GM12878 (cell line): ENCODE measurements around the gene RNF43. TPM values are rescaled to one million over a fixed set of nuclear protein-coding genes. Genes with fewer than 3 reads are reported as not detected.

Source experiments
- ATAC-seq: fragments of 200-7000 bp; cut with Tn5 transposase; 3 replicates; pipeline ENCODE4 v1.9.1; 2020; ENCODE audit warnings: mild to moderate bottlenecking, moderate library complexity
- BruUV-seq: library from RNA; stranded (reverse); fragments of 400-500 nt; replicated peaks from 2 replicates; lab custom pipeline; 2021; lab: Mats Ljungman, UMichigan
- CTCF ChIA-PET: fragments of 300-600 bp; sonication (Branson Sonifier 250); formaldehyde crosslinking; extraction: SDS; loops from one replicate; lab custom pipeline; 2021; ENCODE audit warnings: inconsistent platforms; lab: Yijun Ruan, JAX
- POLR2A ChIA-PET: fragments of 350-600 bp; formaldehyde crosslinking; extraction: SDS; loops from one replicate; lab custom pipeline; 2021; ENCODE audit warnings: inconsistent platforms; lab: Charles Lee
- RAD21 ChIA-PET: fragments of 300-600 bp; sonication (Branson Sonifier 250); formaldehyde crosslinking; loops from one replicate; lab custom pipeline; 2023; ENCODE audit warnings: antibody characterized with exemption; ENCODE audit not compliant: unreplicated experiment; lab: Charles Lee
- SMC1A ChIA-PET: fragments of 300-600 bp; sonication (Branson Sonifier 250); formaldehyde crosslinking; loops from one replicate; lab custom pipeline; 2023; ENCODE audit not compliant: unreplicated experiment, uncharacterized antibody; lab: Charles Lee
- DNase-seq: peaks from one replicate; pipeline ENCODE4 v3.0.0-alpha.2; 2011; ENCODE audit warnings: low read depth, low spot score
- FAIRE-seq: peaks from 3 replicates; lab custom pipeline; 2011; peaks lifted over from hg19 to GRCh38; lab: Jason Lieb, UNC
- H2AFZ ChIP-seq: 2 replicates; pipeline ENCODE4 v1.6.0; 2011; ENCODE audit warnings: low read depth, low read length, control low read depth; ENCODE audit not compliant: control insufficient read depth
- H3K27ac ChIP-seq: 2 replicates; pipeline ENCODE4 v1.5.1; 2011; ENCODE audit warnings: control low read depth; ENCODE audit not compliant: control insufficient read depth, insufficient read depth
- H3K27me3 ChIP-seq, 2 experiments: replicated peaks in 1 of 2; 2 replicates each; pipeline versions ENCODE4 v1.6.0 to v1.6.1; 2011; ENCODE audit warnings: low read length in 1 of 2; ENCODE audit not compliant: control insufficient read depth in 2 of 2, insufficient read depth in 2 of 2
- H3K36me3 ChIP-seq, 2 experiments: 2 replicates each; pipeline ENCODE4 v1.5.1; 2011; ENCODE audit warnings: low read length in 1 of 2; ENCODE audit not compliant: control insufficient read depth in 2 of 2, insufficient read depth in 2 of 2
- H3K4me1 ChIP-seq: 2 replicates; pipeline ENCODE4 v1.6.1; 2011; ENCODE audit warnings: mild to moderate bottlenecking, low read length, moderate library complexity, mixed read lengths; ENCODE audit not compliant: control insufficient read depth, insufficient read depth
- H3K4me2 ChIP-seq: 2 replicates; pipeline ENCODE4 v1.6.0; 2011; ENCODE audit warnings: control low read depth; ENCODE audit not compliant: control insufficient read depth, insufficient read depth
- H3K4me3 ChIP-seq: fragments of 200-600 bp; sonication (generic); 2 replicates; pipeline ENCODE4 v1.5.1; 2016
- H3K79me2 ChIP-seq: 2 replicates; pipeline ENCODE4 v1.6.0; 2011; ENCODE audit warnings: low read length; ENCODE audit not compliant: control insufficient read depth, insufficient read depth
- H3K9ac ChIP-seq: 2 replicates; pipeline ENCODE4 v1.8.0; 2011; ENCODE audit warnings: low read length, control low read depth, mixed read lengths; ENCODE audit not compliant: control insufficient read depth, insufficient read depth
- H3K9me3 ChIP-seq: replicated peaks from 3 replicates; pipeline ENCODE4 v1.5.1; 2011; ENCODE audit warnings: mild to moderate bottlenecking, low read length; ENCODE audit not compliant: control insufficient read depth, insufficient read depth
- H4K20me1 ChIP-seq: 2 replicates; pipeline ENCODE4 v1.6.0; 2011; ENCODE audit not compliant: control insufficient read depth, insufficient read depth
- IKZF2 ChIP-seq, 2 experiments: fragments of 450-650 bp; IDR thresholded peaks; 2 replicates each; pipeline ENCODE4 v1.6.1; 2017; ENCODE audit warnings: mild to moderate bottlenecking in 2 of 2, moderate library complexity in 2 of 2
- MXI1 ChIP-seq: fragments of 150-350 bp; IDR thresholded peaks from 2 replicates; pipeline ENCODE4 v1.6.1; 2011; ENCODE audit warnings: low read depth, mild to moderate bottlenecking, inconsistent platforms, low read length, improper control_type of control experiment
- POU2F2 ChIP-seq: IDR thresholded peaks from 3 replicates; pipeline ENCODE4 v1.6.1; 2011; ENCODE audit warnings: low read depth, mild to moderate bottlenecking, low read length, borderline replicate concordance
- TBL1XR1 ChIP-seq: IDR thresholded peaks from 2 replicates; pipeline ENCODE4 v1.6.1; 2012; ENCODE audit warnings: low read depth, low read length, improper control_type of control experiment
- WGBS: methylation state at CpG from one replicate; pipeline ENCODE4 v1.1.6; 2016; ENCODE audit warnings: low lambda C conversion rate; ENCODE audit not compliant: insufficient replicate concordance, insufficient coverage; ENCODE audit errors: missing lambda C conversion rate; 5-methylcytosine and 5-hydroxymethylcytosine counted together
- in situ Hi-C: fragments of 300-500 bp; cut with MboI; formaldehyde crosslinking; loops from 9 replicates; pipeline ENCODE4 v1.14.3; 2018; ENCODE audit warnings: mixed read lengths
- intact Hi-C: fragments of 100-400 bp; cut with micrococcal nuclease; formaldehyde crosslinking; loops from one replicate; pipeline ENCODE4 v1.14.2; 2022; ENCODE audit not compliant: unreplicated experiment
- polyA plus RNA-seq, 11 experiments: library from polyadenylated mRNA; depleted of rRNA in 4 of 11; unstranded in 6 of 11; stranded (reverse) in 5 of 11; fragments of >200 nt; fragmentation: Nextera tagmentation in 4 of 11; fragmentation: Illumina TruSeq in 1 of 11; extraction: Ambion mirVana in 4 of 11; extraction: Trizol in 1 of 11; gene quantifications; 1 replicate in 1 of 11; 2 replicates in 10 of 11; pipeline versions ENCODE4 v1.2.1 to v1.2.3, GENCODE V29; 2011 to 2016; ENCODE audit warnings: inconsistent platforms in 2 of 11, missing spikeins in 2 of 11, low read depth in 1 of 11
- total RNA-seq, 4 experiments: library from RNA; depleted of rRNA in 3 of 4; stranded (reverse); fragments of >200 nt in 3 of 4; fragmentation: Illumina TruSeq in 1 of 4; extraction: Trizol in 1 of 4; gene quantifications; 2 replicates each; pipeline versions ENCODE4 v1.2.1 to v1.2.3, GENCODE V29; 2013 to 2021
- TF ChIP-seq, protein P1 (sequence below): fragments of 450-650 bp; IDR thresholded peaks from 2 replicates; pipeline ENCODE4 v1.6.1; 2016; ENCODE audit warnings: mild to moderate bottlenecking
- TF ChIP-seq, protein P2 (sequence below): fragments of 450-650 bp; IDR thresholded peaks from 2 replicates; pipeline ENCODE4 v1.6.1; 2016; ENCODE audit warnings: mild to moderate bottlenecking, moderate library complexity, borderline replicate concordance

Gene RNF43
- total and polyA plus RNA-seq, 10 of the 15 experiments (the other 5 are each of a cell fraction or from before 2014, with no cell fraction given): 1.2 to 16.7 (median 5.5) TPM

DNA sequence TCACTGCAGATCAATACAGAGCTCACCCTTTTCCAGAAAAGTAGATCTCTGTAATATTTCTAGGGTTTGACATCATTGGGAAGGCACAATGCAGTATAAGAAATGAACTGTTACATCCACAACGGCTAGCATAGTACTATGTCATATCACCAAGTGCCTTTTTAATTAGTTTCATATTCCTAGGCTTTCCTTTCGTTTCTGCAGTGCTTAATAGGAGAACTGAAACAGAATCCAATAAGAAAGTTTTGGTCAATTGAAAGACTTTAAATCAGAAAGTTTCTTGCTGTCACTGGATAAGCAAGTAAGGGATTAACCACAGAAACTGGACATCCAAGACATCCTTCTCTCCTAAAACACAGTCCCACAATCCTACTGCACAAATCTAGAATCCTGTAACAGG is 3.5 kb upstream of the RNF43 start:
- FAIRE-seq (no peak), DNase-seq (no peak), ATAC-seq (no peak)
- TF ChIP-seq IKZF2 (IDR thresholded peaks at IDR 0.05) (peak; percentile 52 to 56; a peak in 2 of 4 replicates), MXI1 (no peak)
- H3K9me3 ChIP-seq: no peaks in the 10 kb centered on the region
- H3K4me1 ChIP-seq: peaks cover 5% of the 10 kb centered on the region; the same call in 1 of the 2 replicates
- POLR2A ChIA-PET: interaction anchor here (1.2 to 8.5 kb wide), 2 partner anchors 82 to 145 kb away, joined by 3 to 373 read pairs; no protein-coding TSS in a partner anchor
- intact Hi-C loops: no loop called here
- RAD21 ChIA-PET: interaction anchor here (1.1 to 2.6 kb wide), 4 partner anchors 69 to 117 kb away, joined by 3 to 12 read pairs (median 8); partner anchors contain the start of gene SUPT4H1
- CTCF ChIA-PET: interaction anchor here (2.4 to 3.5 kb wide), 2 partner anchors 76 to 103 kb away, joined by 9 to 32 read pairs; no protein-coding TSS in a partner anchor
- no peak overlapping the region for H3K4me3 ChIP-seq
- WGBS: 24% methylated on average over 2 of the region's 2 CpGs
- no peak overlapping the region for H2AFZ ChIP-seq
- in situ Hi-C loops: no loop called here
- H3K27ac ChIP-seq: no peak overlapping the region
- SMC1A ChIA-PET: interaction anchor here (1.6 to 2.9 kb wide), 5 partner anchors 10 to 104 kb away, joined by 4 to 17 read pairs (median 8); partner anchors contain the start of gene SUPT4H1
- no peaks in the 10 kb centered on the region for H3K36me3 ChIP-seq
- H3K27me3 ChIP-seq: no peaks in the 10 kb centered on the region
- H3K79me2 ChIP-seq: peaks cover 15% of the 10 kb centered on the region
- H3K4me2 ChIP-seq: no peak overlapping the region
- H4K20me1 ChIP-seq: no peaks in the 10 kb centered on the region
- no peak overlapping the region for H3K9ac ChIP-seq
- no TSS peak for BruUV-seq

GRCh38 chr17:58416937-58417299 is 416 bp downstream of the RNF43 start:
- Histone ChIP-seq H3K27me3 (no peaks in the 10 kb centered on the region), H2AFZ (peak overlapping the region; percentile 75), H3K4me2 (peak overlapping the region; percentile 40; the same call in 1 of the 2 replicates), H3K36me3 (no peaks in the 10 kb centered on the region), H3K27ac (peak overlapping the region; percentile 70), H3K4me1 (peaks cover 5% of the 10 kb centered on the region; the same call in 1 of the 2 replicates), H3K4me3 (peak overlapping the region; percentile 53), H4K20me1 (no peaks in the 10 kb centered on the region), H3K9ac (peak overlapping the region; percentile 45), H3K9me3 (no peaks in the 10 kb centered on the region), H3K79me2 (peaks cover 50% of the 10 kb centered on the region)
- ChIA-PET RAD21 (interaction anchor here (0.8 to 6.6 kb wide), 20 partner anchors 9 to 217 kb away, joined by 3 to 323 read pairs (median 5); partner anchors contain the start of gene SUPT4H1), CTCF (interaction anchor here (0.6 to 6.1 kb wide), 35 partner anchors 10 to 217 kb away, joined by 3 to 102 read pairs (median 7); partner anchors contain the start of genes SUPT4H1 and TSPOAP1), POLR2A (interaction anchor here (0.6 to 8.5 kb wide), 11 partner anchors 9 to 113 kb away, joined by 3 to 373 read pairs (median 5); partner anchors contain the start of gene SUPT4H1), SMC1A (interaction anchor here (0.5 to 8.1 kb wide), 27 partner anchors 8 to 464 kb away, joined by 3 to 195 read pairs (median 6); partner anchors contain the start of gene SUPT4H1)
- 93% methylated on average over 6 of the region's 6 CpGs for WGBS
- ATAC-seq (no peak), DNase-seq (no peak), FAIRE-seq (no peak)
- TSS peak; percentile 79 for BruUV-seq
- in situ Hi-C loops (no loop called here), intact Hi-C loops (loop anchor here (1.0 to 2.0 kb wide), 2 partner anchors 78 to 100 kb away; no protein-coding TSS in a partner anchor)
- TF ChIP-seq, protein P1, sequence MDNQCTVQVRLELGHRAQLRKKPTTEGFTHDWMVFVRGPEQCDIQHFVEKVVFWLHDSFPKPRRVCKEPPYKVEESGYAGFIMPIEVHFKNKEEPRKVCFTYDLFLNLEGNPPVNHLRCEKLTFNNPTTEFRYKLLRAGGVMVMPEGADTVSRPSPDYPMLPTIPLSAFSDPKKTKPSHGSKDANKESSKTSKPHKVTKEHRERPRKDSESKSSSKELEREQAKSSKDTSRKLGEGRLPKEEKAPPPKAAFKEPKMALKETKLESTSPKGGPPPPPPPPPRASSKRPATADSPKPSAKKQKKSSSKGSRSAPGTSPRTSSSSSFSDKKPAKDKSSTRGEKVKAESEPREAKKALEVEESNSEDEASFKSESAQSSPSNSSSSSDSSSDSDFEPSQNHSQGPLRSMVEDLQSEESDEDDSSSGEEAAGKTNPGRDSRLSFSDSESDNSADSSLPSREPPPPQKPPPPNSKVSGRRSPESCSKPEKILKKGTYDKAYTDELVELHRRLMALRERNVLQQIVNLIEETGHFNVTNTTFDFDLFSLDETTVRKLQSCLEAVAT: peak; percentile 98
- TF ChIP-seq MXI1 (0 out of 2 replicates have a peak, but pooled peaks have one; percentile 23), POU2F2 (no peak), TBL1XR1 (no peak)
- TF ChIP-seq, protein P2, sequence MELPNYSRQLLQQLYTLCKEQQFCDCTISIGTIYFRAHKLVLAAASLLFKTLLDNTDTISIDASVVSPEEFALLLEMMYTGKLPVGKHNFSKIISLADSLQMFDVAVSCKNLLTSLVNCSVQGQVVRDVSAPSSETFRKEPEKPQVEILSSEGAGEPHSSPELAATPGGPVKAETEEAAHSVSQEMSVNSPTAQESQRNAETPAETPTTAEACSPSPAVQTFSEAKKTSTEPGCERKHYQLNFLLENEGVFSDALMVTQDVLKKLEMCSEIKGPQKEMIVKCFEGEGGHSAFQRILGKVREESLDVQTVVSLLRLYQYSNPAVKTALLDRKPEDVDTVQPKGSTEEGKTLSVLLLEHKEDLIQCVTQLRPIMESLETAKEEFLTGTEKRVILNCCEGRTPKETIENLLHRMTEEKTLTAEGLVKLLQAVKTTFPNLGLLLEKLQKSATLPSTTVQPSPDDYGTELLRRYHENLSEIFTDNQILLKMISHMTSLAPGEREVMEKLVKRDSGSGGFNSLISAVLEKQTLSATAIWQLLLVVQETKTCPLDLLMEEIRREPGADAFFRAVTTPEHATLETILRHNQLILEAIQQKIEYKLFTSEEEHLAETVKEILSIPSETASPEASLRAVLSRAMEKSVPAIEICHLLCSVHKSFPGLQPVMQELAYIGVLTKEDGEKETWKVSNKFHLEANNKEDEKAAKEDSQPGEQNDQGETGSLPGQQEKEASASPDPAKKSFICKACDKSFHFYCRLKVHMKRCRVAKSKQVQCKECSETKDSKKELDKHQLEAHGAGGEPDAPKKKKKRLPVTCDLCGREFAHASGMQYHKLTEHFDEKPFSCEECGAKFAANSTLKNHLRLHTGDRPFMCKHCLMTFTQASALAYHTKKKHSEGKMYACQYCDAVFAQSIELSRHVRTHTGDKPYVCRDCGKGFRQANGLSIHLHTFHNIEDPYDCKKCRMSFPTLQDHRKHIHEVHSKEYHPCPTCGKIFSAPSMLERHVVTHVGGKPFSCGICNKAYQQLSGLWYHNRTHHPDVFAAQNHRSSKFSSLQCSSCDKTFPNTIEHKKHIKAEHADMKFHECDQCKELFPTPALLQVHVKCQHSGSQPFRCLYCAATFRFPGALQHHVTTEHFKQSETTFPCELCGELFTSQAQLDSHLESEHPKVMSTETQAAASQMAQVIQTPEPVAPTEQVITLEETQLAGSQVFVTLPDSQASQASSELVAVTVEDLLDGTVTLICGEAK: peak; percentile 57; the same call in 1 of the 2 replicates
